ENCODE measurements around the gene DIP2B.
"Not testable (repeated sequence)": the region's sequence is repeated elsewhere in the genome, so short reads cannot be mapped to it uniquely, and the experiment has no call there.

Gene DIP2B

GRCh38 chr12:50739611-50740010 is 234.8 kb downstream of the DIP2B start:
- no peak for DNase-seq

DNA sequence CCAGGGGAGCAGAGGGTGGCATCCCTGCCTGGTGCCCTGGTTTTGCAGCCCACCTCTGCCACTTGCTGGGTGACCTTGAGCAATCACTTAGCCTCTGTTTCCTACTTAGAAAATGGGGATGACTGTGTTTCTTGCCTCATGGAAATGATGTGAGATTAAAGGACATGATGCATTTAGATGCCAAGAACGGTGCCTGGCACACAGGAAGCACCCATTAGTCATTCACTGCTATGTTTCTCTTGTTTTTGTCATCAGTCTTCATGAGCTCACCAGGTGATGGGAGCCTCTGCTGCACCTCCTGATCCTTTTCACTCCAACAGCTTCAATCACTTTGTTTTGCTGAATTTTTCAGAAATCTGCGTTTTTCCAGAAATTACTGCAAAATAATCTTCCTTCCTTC is 235.5 kb downstream of the DIP2B start:
- DNase-seq = no peak

GRCh38 chr12:50742776-50743175 is 238.0 kb downstream of the DIP2B start:
- DNase-seq = no peak

DNA sequence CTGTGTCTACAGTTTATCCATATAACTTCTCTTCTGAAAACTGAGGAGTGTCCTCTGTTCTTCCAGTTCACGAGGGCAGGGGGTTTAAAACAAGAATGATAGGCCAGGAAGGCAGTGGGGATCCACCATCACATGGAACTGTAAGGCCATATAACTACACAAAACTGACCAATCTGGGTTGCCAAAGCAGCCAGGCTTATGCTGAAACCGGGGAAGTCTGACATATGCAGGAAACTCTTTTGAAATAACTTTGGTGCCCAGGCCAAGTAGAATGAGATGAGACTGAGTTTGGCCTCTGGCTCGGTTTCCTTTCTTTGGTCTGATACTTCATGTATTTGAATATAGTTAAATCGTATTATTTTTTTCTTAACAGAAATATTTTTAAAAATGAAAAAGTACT is 241.1 kb downstream of the DIP2B start:
- DNase-seq = no peak

GRCh38 chr12:50746431-50746830 is 241.6 kb downstream of the DIP2B start:
- DNase-seq = no peak

DNA sequence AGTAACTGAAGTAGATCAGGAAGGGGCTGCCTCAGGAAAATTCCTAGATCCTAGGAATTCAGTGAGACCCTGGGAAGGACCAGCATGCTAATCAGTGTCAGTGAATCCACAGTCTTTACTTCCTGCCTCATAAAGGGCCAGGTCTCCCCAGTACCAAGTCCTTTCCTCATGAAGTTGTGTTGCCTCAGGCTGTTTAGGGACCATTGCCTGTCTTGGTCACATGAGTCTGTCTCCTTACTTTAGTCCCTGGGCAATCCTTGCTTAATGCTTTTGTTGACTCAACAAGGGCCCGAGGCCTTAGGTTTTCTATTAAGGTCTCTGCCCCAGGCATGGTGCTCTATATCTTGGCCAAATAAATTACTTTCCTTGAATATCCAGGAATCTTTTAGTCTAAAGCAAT is 243.0 kb downstream of the DIP2B start:
- no peak for DNase-seq

DNA sequence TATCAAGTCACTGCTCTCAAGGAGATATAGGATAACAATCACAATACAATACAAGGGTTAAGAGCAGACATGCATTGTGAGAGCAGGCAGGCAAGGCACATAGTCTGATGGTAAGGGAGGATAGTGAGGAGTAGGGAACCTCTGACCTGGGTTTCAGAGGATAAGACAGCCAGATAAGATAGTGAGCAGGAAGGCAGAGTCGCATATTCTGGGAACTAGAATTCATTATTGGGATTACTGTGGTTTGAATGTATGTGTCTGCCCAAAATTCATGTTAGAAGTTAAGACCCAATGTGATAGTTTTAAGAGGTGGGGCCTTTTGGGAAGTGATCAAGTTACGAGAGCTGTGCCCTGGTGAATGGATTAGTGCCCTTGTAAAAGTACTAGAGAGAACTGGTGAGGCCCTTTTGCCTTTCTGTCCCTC is 244.7 kb downstream of the DIP2B start:
- DNase-seq = no peak

- DNase-seq = no peak
Observed at GRCh38 chr12:50750366-50750765, 245.6 kb downstream of the DIP2B start.

GRCh38 chr12:50751948-50752721 is 247.3 kb downstream of the DIP2B start:
- DNase-seq = no peak

DNA sequence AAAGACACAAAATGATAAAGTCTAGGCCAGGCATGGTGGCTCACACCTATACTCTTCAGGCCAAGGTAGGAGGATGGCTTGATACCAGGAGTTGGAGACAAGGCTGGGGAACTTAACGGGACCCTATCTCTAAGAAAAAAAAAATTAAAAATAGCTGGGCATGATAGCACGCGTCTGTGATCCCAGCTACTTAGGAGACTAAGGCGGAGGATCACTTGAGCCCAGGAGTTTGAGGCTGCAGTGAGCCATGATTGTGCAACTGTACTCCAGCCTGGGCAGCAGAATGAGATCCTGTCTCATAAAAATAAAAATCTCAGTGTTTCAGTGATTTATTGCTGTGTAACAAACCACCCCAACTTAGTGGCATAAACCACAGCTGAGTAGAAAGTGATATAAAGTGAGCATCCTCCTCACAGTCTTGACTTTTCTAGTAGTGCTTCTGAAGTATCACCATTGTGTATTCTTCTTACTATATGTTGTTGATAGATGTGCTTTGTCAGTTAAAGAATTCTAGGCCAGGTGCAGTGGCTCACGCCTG is 248.5 kb downstream of the DIP2B start:
- DNase-seq = no peak

DNA sequence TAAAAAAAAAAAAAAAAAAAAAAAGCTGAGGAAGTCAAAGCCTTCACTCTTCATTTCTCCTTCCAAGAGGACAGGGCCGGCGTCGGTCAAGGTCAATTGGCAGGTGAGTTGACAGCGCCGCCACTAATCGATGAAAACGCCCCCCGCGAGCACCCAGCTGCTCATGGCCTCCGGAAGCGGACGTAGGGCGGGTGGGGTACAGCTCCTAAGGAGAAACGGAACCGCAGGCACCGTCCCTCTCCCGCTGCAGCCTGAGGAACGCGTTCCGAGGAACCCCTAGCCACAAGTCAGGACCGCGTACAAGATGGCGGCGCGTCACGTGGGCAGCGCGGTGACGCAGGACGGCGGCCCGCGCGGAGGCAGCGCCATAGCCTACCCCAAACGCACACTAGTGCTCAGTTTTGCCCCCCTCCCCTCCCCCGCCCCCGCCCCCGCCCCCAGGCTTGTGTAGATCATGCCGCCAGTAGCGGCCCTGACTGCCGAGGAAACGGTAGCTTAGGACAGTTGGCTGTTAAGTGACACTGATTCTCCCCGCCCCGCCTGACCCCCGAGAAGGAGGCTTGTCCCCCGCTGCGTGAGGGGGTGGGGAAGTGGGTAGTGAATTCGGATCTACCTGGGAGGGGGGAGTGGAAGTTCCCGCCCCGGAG is 259.0 kb downstream of the DIP2B start, which contains the start of gene ATF1:
Gene ATF1 (plus strand): TSS at position 463 of the 647 bp plus-strand sequence. CDS start 16,045 bp downstream, outside the sequence.
- peak; percentile 83 for DNase-seq

DNA sequence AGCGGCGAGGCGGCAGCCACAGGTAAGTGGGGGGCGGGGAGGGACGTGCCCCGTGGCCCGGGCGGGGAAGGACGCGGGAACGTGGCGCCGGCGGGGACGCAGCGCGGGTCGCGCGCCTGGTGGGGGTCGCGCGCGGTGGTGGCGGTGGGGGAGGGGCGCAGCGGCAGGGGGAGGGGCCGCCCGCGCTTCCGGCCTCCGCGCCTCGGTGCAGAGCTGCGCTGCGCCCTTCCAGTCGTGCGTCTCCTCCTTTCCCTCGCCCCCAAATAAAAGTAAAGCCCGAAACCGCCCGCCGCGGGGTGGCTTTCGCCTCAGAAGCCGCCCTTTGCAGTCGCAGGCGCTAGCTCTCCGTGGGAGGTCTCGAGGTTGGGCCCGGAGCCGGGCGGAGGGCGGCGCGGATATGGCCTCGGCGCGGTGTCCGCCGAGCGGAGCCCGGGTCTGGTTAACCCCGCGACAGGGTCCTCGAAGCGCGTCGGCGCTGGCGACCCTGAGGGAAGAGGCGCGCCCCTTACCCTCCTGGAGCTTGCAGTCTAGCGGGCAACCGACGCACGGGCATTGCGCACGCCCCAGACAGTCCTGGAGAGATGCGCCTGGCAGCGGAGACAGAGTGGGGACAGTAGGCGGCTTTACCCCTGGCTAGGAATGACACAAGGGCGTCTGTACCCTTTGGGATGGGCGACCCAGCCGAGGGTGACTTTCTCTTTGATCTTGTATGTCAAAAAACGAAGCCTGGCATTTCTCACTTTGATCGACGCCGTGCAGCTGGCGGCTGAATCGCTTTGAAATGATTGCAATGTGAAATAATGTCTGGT is 259.7 kb downstream of the DIP2B start:
- no peak for DNase-seq

- no peak for DNase-seq
Observed at GRCh38 chr12:50765095-50765911, 260.5 kb downstream of the DIP2B start.

DNA sequence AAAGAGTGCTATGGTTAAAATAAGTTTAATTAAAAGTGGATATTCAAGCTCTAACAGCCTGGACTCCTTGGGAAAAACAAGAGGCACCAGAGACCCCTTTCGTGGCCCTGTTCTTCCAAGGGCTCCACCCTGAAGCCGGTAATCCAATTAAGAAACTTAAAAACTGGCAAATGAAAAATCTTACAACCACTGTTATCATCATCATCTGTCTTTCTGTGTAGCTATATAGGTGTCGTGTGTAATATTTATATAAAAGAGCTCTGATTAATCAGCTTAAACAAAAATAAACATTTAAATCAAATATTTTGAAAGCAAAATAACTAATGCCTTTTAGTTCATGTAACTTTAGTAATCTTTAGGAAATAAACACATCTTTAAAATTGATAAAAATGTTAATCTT is 263.6 kb downstream of the DIP2B start:
- DNase-seq = no peak

DNA sequence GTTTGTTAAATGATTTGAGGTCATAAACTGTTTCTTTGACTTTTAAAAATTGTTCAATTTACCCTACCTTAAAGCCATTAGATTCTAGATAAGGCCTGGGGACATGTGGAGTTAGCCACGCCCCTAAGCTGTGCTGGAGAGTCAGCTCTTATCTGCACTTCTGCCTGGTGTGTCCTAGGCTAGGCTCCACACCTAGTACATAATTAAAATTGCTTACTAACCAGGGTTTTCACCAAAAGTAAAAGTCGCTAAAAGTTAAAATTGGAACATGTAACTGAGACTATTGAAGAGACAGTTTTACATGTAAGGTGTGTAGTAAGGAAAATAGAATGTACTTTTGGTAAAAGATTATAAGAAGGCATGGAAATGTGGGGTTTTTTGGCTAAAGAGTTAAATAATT is 264.0 kb downstream of the DIP2B start:
- not testable (repeated sequence) for DNase-seq

DNA sequence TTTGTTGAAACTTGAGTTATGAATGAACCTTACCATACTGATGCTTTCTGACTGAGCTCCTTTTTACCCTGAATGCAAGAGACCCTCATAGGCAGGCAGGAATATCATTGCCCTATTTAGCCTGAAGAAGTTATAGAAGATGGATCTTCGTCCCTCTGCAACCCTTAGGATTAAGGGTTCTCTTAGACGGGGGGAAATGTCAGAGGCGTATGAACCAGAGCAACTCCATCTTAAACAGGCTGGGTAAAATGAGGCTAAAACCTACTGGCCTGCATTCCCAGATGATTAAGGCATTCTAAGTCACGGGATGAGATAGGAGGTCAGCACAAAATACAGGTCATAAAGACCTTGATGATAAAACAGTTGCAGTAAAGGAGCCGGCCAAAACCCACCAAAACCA is 266.6 kb downstream of the DIP2B start:
- no peak for DNase-seq

- DNase-seq = no peak
Observed at GRCh38 chr12:50772470-50772869, 267.7 kb downstream of the DIP2B start.

GRCh38 chr12:50772877-50773276 is 268.1 kb downstream of the DIP2B start:
- no peak for DNase-seq

DNA sequence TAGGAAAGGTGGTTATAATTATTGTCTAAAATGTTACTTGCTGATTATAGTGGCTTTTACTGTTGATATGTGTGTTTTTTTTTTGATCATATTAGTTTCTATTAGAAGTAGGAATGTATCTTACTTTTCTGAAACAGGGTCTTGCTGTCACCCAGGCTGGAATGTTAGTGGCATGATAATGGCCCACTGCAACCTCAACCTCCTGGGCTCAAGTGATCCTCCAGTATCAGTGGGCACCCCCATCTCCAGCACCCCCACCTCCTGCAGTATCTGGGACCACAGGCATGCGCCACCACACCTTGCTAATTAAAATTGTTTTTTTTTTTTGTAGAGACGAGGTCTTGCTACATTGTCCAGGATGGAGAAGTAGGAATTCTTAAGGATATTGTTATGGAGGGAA is 270.5 kb downstream of the DIP2B start:
- DNase-seq = no peak

DNA sequence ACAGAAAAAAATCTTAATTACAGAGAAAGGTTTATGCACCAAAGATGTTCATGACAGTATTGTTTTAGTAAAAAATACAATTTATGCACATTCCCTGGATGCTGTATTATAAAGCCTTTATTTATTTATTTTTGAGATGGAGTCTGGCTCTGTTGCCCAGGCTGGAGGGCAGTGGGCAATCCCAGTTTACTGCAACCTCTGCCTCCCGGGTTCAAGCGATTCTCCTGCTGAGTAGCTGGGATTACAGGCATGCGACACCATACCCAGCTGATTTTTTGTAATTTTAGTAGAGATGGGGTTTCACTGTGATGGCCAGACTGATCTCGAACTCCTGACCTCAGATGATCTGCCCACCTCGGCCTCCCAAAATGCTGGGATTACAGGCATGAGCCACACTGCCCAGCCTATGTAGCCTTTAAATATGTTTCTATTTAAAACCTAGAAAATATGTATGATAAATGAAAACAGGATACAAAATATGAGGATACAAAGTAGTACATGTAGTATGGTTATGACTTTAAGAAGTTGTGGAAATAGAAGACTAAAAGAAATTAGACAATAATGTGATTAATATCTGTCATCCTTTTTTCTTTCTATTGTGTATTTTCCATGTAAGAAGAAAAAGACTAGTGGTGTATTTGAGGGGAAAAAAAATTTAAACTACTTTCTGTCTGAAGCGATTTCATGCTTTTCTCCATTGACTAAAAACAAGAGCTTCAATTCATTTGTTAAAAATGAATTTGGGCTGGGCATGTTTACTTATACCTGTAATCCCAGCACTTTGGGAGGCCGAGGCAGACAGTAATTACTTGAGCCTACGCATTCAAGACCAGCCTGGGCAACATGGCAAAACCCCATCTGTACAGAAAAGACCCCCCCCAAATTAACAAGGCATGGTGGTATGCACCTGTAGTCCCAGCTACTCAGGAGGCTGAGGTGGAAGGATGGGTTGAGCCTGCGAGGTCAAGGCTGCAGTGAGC is 272.3 kb downstream of the DIP2B start:
- DNase-seq = no peak

Data from NCI-H2081 treated with DMSO at 0.1 percent for 48 hours (cell line).